GM23248 (cell line): ENCODE data around the gene ACTN2. TPM values are rescaled to one million over a fixed set of nuclear protein-coding genes. Genes with fewer than 3 reads are reported as not detected.

Experiments used
- DNase-seq: peaks from one replicate; pipeline ENCODE4 v3.0.0-alpha.2; 2015
- H2AFZ ChIP-seq: fragments of 200-600 bp; sonication (generic); 2 replicates; pipeline ENCODE4 v1.6.1; 2016; ENCODE audit warnings: antibody characterized with exemption
- H3F3A ChIP-seq: fragments of 200-600 bp; sonication (generic); 2 replicates; pipeline ENCODE4 v1.6.1; 2016; ENCODE audit warnings: mild to moderate bottlenecking, antibody characterized with exemption, mixed run types; ENCODE audit not compliant: insufficient read depth
- H3K27ac ChIP-seq: fragments of 200-600 bp; sonication (generic); 2 replicates; pipeline ENCODE4 v1.5.1; 2016; ENCODE audit warnings: mild to moderate bottlenecking
- H3K27me3 ChIP-seq: fragments of 200-600 bp; sonication (generic); replicated peaks from 2 replicates; pipeline ENCODE4 v1.6.1; 2016; ENCODE audit warnings: mild to moderate bottlenecking; ENCODE audit not compliant: insufficient read depth
- H3K36me3 ChIP-seq: fragments of 200-600 bp; sonication (generic); 2 replicates; pipeline ENCODE4 v1.6.1; 2016; ENCODE audit warnings: low read depth, mild to moderate bottlenecking
- H3K4me1 ChIP-seq: fragments of 200-600 bp; sonication (generic); 2 replicates; pipeline ENCODE4 v1.6.1; 2016; ENCODE audit warnings: mild to moderate bottlenecking; ENCODE audit not compliant: insufficient read depth
- H3K4me2 ChIP-seq: fragments of 200-600 bp; sonication (generic); one replicate; pipeline ENCODE4 v1.6.1; 2016; ENCODE audit warnings: mild to moderate bottlenecking; ENCODE audit not compliant: unreplicated experiment
- H3K4me3 ChIP-seq: fragments of 200-600 bp; sonication (generic); 2 replicates; pipeline ENCODE4 v1.5.1; 2016; ENCODE audit warnings: mild to moderate bottlenecking
- H3K79me2 ChIP-seq: fragments of 200-600 bp; sonication (generic); 2 replicates; pipeline ENCODE4 v1.6.1; 2016; ENCODE audit warnings: mild to moderate bottlenecking; ENCODE audit not compliant: insufficient read depth
- H3K9ac ChIP-seq: fragments of 200-600 bp; sonication (generic); 2 replicates; pipeline ENCODE4 v1.6.1; 2016; ENCODE audit warnings: mild to moderate bottlenecking
- H3K9me2 ChIP-seq: fragments of 200-600 bp; sonication (generic); 2 replicates; pipeline ENCODE4 v1.6.1; 2016; ENCODE audit warnings: mixed run types, mild to moderate bottlenecking, moderate library complexity; ENCODE audit not compliant: insufficient read depth
- H3K9me3 ChIP-seq: fragments of 200-600 bp; sonication (generic); one replicate; pipeline ENCODE4 v1.6.1; 2017; ENCODE audit warnings: low read depth
- H4K20me1 ChIP-seq: fragments of 200-600 bp; sonication (generic); 2 replicates; pipeline ENCODE4 v1.6.0; 2016; ENCODE audit not compliant: insufficient read depth
- EZH2 ChIP-seq: fragments of 200-600 bp; sonication (generic); IDR thresholded peaks from 2 replicates; pipeline ENCODE4 v1.6.1; 2018; ENCODE audit warnings: antibody characterized with exemption, mild to moderate bottlenecking; ENCODE audit not compliant: insufficient read depth, poor library complexity, severe bottlenecking
- EZH2phosphoT487 ChIP-seq: fragments of 200-600 bp; sonication (generic); IDR thresholded peaks from 2 replicates; pipeline ENCODE4 v1.6.1; 2018; ENCODE audit warnings: antibody characterized with exemption, moderate library complexity, mild to moderate bottlenecking, low read depth; ENCODE audit not compliant: insufficient read depth
- WGBS, 2 experiments: methylation state at CpG; one replicate each; pipeline ENCODE4 v1.1.6; 2015 to 2017; ENCODE audit warnings: low lambda C conversion rate in 2 of 2, low coverage in 1 of 2; ENCODE audit errors: missing lambda C conversion rate in 2 of 2; 5-methylcytosine and 5-hydroxymethylcytosine counted together
- in situ Hi-C: fragments of 300-500 bp; cut with MboI; formaldehyde crosslinking; loops from 2 replicates; pipeline ENCODE4 v1.15.0; 2020
- polyA plus RNA-seq: library from polyadenylated mRNA; unstranded; fragments of >200 nt; fragmentation: Nextera tagmentation; extraction: Ambion mirVana; gene quantifications from 2 replicates; pipeline ENCODE4 v1.2.1, GENCODE V29; 2016
- total RNA-seq: library from RNA; depleted of rRNA; stranded (reverse); fragments of >200 nt; shearing (Covaris generic); gene quantifications from 2 replicates; pipeline ENCODE4 v1.2.3, GENCODE V29; 2014

Gene ACTN2
- total and polyA plus RNA-seq, 2 experiments from 2014 or later, result not detected

DNA sequence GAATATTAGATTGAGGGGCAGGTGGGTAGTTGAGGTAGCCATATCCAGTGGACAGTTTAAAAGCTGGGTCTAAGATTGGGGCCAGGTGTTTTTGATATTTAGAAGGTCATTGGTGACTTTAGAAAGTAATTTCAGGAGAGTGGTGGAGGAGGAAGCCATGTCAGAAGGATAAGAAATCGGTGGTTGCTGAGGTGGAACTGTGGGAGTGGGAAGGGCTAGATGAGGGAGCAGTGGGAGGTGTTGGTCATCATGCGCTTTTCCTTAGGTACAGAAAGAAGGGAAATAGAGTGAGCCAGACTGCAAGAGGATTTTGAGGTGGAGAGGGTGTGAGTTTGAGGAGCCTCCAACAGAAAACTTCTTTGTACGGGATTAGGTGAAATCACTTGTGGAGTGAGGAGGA is 116.0 kb downstream of the ACTN2 start:
- Histone ChIP-seq H3K79me2 (peaks cover 99% of the 10 kb centered on the region), H3F3A (no peaks in the 10 kb centered on the region), H3K36me3 (peaks cover 6% of the 10 kb centered on the region; the same call in 1 of the 2 replicates), H3K27ac (no peak overlapping the region), H3K9me3 (no peaks in the 10 kb centered on the region), H3K4me3 (no peak overlapping the region), H2AFZ (no peak overlapping the region), H3K4me2 (no peak overlapping the region), H3K4me1 (peaks cover 8% of the 10 kb centered on the region; the same call in 1 of the 2 replicates), H4K20me1 (0 out of 2 replicates have a peak, but pooled peaks cover 7% of the 10 kb centered on the region), H3K9me2 (no peaks in the 10 kb centered on the region), H3K9ac (no peak overlapping the region), H3K27me3 (no peaks in the 10 kb centered on the region)
- no peak for DNase-seq
- TF ChIP-seq EZH2phosphoT487 (no peak), EZH2 (no peak)
- 97 to 98% methylated on average over 3 of the region's 3 CpGs for WGBS, 2 experiments
- in situ Hi-C loops, result no loop called here

DNA sequence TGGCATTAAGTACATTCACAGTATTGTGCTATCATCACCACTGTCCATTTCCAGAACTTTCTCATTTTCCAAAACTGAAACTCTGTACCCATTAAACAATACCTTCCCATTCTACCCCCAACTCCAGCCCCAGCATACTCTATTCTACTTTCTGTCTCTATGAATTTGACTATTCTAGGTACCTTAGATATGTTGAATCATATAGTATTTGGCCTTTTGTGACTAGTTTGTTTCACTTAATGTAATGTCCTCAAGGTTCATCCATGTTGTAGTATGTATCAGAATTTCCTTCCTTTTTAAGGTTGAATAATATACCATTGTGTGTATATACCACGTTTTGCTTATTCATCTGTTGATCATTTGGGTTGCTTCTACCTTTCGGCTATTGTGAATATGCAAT is 120.3 kb downstream of the ACTN2 start:
- Histone ChIP-seq H2AFZ (no peak overlapping the region), H3K79me2 (peaks cover 81% of the 10 kb centered on the region), H3K27ac (no peak overlapping the region), H3F3A (no peaks in the 10 kb centered on the region), H3K36me3 (peaks cover 14% of the 10 kb centered on the region; the same call in 1 of the 2 replicates), H3K4me2 (no peak overlapping the region), H3K9ac (no peak overlapping the region), H3K27me3 (no peaks in the 10 kb centered on the region), H4K20me1 (0 out of 2 replicates have a peak, but pooled peaks cover 4% of the 10 kb centered on the region), H3K4me3 (no peak overlapping the region), H3K4me1 (no peaks in the 10 kb centered on the region), H3K9me2 (no peaks in the 10 kb centered on the region), H3K9me3 (no peaks in the 10 kb centered on the region)
- no peak for DNase-seq
- in situ Hi-C loops, result no loop called here
- no peak for TF ChIP-seq EZH2phosphoT487
- no peak for TF ChIP-seq EZH2
- 95 to 100% methylated on average over 2 of the region's 2 CpGs for WGBS, 2 experiments

DNA sequence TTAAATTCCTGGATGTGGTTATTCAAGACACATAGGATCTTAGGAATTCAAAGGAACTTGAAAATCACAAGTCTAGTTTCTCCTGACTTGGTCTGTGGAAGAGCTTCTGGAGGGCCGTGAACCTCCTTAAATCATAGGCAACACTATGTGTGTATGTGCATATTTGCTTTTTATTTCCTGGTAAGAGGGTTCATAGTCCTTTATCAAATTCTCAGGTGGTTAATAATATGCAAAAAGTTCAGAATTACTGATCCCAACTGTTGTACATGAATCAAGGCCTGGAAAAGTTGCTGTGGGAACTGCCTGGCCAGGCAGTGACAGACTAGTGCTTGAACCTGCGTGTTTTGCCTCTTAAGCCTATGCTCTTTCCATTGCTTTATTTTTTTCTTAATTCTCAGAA is 121.7 kb downstream of the ACTN2 start:
- WGBS, 2 experiments, result 94 to 100% methylated on average over 2 of the region's 2 CpGs
- Histone ChIP-seq H3K4me1 (no peaks in the 10 kb centered on the region), H3K27ac (no peak overlapping the region), H3K4me3 (no peak overlapping the region), H3F3A (no peaks in the 10 kb centered on the region), H3K9me3 (no peaks in the 10 kb centered on the region), H3K9me2 (no peaks in the 10 kb centered on the region), H2AFZ (no peak overlapping the region), H3K36me3 (peaks cover 20% of the 10 kb centered on the region), H3K27me3 (no peaks in the 10 kb centered on the region), H3K79me2 (peaks cover 68% of the 10 kb centered on the region), H4K20me1 (no peaks in the 10 kb centered on the region), H3K4me2 (no peak overlapping the region), H3K9ac (no peak overlapping the region)
- no peak for TF ChIP-seq EZH2
- no peak for TF ChIP-seq EZH2phosphoT487
- in situ Hi-C loops, result no loop called here
- no peak for DNase-seq

DNA sequence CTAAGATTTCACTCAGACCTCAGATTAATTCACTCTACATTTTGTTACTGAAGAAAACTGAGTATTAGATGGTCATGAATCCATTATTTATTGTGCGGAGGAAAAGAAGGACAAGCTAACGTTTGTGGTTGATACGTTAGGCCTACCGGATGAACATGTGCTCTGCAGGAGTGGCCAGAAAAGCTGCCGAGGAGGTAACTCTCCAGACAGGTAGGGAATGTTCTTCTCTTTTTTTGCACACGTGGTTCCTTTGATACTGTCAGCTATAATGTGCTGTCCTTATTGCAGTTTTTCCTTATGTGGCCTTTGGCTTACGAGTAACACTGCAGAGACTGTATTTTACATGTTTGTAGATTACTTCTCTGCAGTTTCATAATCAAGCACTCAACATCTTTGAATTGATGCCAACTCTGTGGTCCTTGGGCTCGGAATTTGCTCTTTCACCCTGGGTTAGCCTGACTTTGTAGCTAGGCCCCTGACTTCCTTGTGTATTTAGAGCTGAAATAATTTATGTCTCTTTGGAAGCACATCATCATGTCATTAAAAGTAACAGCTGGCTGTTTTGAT is 122.3 kb downstream of the ACTN2 start:
- H3K4me1 ChIP-seq, result no peaks in the 10 kb centered on the region
- no peak overlapping the region for H3K9ac ChIP-seq
- in situ Hi-C loops, result no loop called here
- H3K4me2 ChIP-seq, result no peak overlapping the region
- TF ChIP-seq EZH2, result no peak
- no peak for TF ChIP-seq EZH2phosphoT487
- no peak overlapping the region for H2AFZ ChIP-seq
- no peaks in the 10 kb centered on the region for H3K27me3 ChIP-seq
- no peaks in the 10 kb centered on the region for H3F3A ChIP-seq
- H3K4me3 ChIP-seq, result no peak overlapping the region
- WGBS, 2 experiments, result 80 to 81% methylated on average over 8 of the region's 8 CpGs
- no peak for DNase-seq
- peaks cover 61% of the 10 kb centered on the region for H3K79me2 ChIP-seq
- H3K9me3 ChIP-seq, result no peaks in the 10 kb centered on the region
- H3K9me2 ChIP-seq, result no peaks in the 10 kb centered on the region
- H3K36me3 ChIP-seq, result peaks cover 27% of the 10 kb centered on the region
- H4K20me1 ChIP-seq, result no peaks in the 10 kb centered on the region
- H3K27ac ChIP-seq, result no peak overlapping the region

DNA sequence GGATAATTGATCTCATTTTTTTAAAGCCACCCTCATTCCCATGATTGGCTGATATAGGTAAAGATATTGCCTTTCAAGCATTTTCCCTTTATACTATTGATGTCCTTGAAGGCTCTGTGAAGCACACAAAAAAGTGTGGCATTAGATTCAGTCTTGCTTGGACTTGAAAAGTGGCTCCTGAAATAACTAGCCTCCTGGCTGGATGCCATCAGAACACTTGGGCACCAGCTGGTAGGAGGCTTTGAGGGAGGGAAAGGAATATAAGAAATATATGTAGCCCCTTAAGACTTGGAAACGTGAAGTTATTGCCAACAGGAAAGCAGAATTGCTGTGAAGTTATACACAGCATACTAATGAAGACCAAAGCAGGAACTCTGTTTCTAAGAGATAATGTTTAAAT is 122.8 kb downstream of the ACTN2 start:
- H3K4me1 ChIP-seq, result no peaks in the 10 kb centered on the region
- no peak overlapping the region for H3K27ac ChIP-seq
- DNase-seq, result no peak
- no peaks in the 10 kb centered on the region for H3K27me3 ChIP-seq
- H3F3A ChIP-seq, result no peaks in the 10 kb centered on the region
- in situ Hi-C loops, result no loop called here
- H3K79me2 ChIP-seq, result peaks cover 56% of the 10 kb centered on the region
- H3K9me3 ChIP-seq, result no peaks in the 10 kb centered on the region
- H3K4me3 ChIP-seq, result no peak overlapping the region
- no peaks in the 10 kb centered on the region for H4K20me1 ChIP-seq
- TF ChIP-seq EZH2, result no peak
- 19 to 22% methylated on average over 1 of the region's 1 CpG for WGBS, 2 experiments
- H3K36me3 ChIP-seq, result peaks cover 30% of the 10 kb centered on the region
- H3K9ac ChIP-seq, result no peak overlapping the region
- H3K9me2 ChIP-seq, result no peaks in the 10 kb centered on the region
- no peak overlapping the region for H2AFZ ChIP-seq
- H3K4me2 ChIP-seq, result no peak overlapping the region
